RPMI8226 (cell line): ENCODE measurements around the gene SLC31A1.

Source experiments
- DNase-seq: peaks from one replicate; pipeline ENCODE4 v3.0.0-alpha.2; 2015

SLC31A1 gene

DNA sequence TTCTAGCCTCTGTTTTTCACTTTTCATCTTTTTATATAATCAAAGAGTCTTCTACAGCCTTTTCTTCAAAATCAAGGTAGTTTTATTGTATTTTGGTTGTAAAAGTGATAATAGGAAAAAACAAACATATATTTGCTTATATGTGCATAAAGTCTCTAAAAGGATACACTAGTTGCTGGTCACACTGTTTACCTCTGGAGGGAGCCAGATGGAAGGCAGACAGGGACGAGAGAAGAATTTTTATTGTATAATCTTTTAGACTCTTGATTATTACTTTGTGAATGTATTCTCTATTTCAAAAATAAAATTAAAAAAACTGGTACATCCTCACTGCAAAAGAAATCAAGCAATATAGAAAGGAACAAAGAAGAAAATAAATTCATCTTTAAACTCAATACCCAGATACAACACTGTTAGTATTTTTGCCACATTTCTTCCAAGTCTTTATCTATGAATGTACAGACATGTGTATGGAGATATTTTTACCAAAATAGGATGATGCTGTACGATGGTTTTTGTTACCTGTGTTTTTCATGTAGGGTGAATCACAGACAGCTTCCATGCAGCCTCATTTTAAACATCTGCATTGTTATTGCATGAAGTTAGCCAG is 88.0 kb downstream of the SLC31A1 start:
- DNase-seq = peak; percentile 52

DNA sequence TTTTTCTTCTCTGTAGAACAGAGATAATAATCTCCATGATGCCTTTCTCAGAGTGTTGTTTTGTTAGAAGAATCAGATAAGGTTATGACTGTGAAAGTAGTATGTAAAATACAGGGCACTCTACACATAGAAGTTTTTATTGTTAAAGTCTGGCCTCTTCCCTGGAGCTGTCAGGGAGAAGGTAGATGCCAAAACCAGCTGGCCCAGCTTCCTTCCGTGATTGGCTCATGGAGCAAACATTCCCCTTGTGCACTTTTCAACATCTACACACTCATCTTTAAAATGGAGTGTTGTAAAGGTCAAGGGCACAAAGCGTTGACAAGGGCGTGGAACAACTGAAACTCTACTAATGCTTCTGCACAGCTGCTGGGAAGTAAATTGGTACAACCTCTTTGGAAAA is 89.2 kb downstream of the SLC31A1 start:
- DNase-seq = no peak

DNA sequence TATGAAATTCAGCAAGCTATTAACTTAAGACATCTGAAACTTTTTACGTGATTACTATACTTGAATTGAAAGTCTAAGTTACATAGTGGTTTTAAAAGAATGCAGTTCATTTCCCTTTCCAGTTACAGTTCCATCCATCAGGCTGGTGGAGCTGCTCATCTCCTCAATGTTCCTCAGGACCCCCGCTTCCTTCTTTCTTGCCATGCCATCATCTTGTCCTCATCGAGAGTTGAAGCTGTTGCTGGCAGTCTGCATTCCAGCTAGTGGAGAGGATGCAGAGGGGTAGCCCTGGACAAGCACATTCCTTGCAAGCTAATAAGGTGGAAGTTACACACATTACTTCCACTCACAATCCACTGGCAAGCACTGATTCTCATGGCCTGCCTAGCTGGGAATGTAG is 90.6 kb downstream of the SLC31A1 start:
- DNase-seq = no peak

DNA sequence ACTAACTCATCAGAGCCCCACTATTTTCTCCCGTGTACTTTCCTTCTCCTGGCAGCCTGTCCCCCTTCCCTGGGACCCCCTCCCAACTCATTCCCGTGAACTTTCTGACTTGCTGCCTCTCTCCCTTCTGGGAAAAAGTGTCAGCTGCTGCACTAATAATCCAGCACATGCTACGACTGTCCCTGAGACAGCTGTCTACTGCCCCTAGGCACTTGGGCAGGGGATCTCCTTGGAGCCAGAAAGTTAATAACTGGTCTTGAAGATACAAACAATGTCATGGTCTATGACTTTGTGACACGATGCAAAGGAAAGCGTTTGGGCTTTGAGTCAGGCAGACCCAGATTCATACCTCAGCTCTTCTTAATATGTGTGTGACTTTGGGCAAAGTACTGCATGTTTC is 91.9 kb downstream of the SLC31A1 start:
- DNase-seq = no peak
